H7 (cell line): ENCODE measurements around the gene OSBPL7. TPM values are rescaled to one million over a fixed set of nuclear protein-coding genes. Genes with fewer than 3 reads are reported as not detected.

Experiments
- DNase-seq: peaks from one replicate; pipeline ENCODE4 v3.0.0; 2012
- H3K27me3 ChIP-seq: 2 replicates; pipeline ENCODE4 v1.6.0; 2011; ENCODE audit warnings: mild to moderate bottlenecking, low read length; ENCODE audit not compliant: control insufficient read depth, insufficient read depth
- H3K36me3 ChIP-seq: replicated peaks from 2 replicates; pipeline ENCODE4 v1.5.1; 2011; ENCODE audit warnings: low read length; ENCODE audit not compliant: control insufficient read depth, insufficient read depth
- H3K4me3 ChIP-seq: 2 replicates; pipeline ENCODE4 v1.5.1; 2011; ENCODE audit warnings: low read depth, mild to moderate bottlenecking, control low read depth, low read length, moderate library complexity; ENCODE audit not compliant: insufficient read depth
- total RNA-seq: library from RNA; depleted of rRNA; stranded (reverse); fragments of >200 nt; shearing (Covaris generic); gene quantifications from 2 replicates; pipeline ENCODE4 v1.2.3, GENCODE V29; 2014; rRNA removed

Gene OSBPL7
- total RNA-seq, 1 experiment from 2014 or later = 11.3 TPM

- DNase-seq = no peak
- no peak overlapping the region for H3K4me3 ChIP-seq
- no peaks in the 10 kb centered on the region for H3K36me3 ChIP-seq
- H3K27me3 ChIP-seq = peaks cover 2% of the 10 kb centered on the region; the same call in 1 of the 2 replicates
These were observed 64.2 kb downstream of the OSBPL7 start for GRCh38 chr17:47757386-47757785.

Other genes starting within 250 kb of the OSBPL7 start
- 389 and 429 TPM in 2 replicates for gene KPNB1, start 171.9 kb downstream of the OSBPL7 start, total RNA-seq
- gene TBKBP1, start 127.6 kb downstream of the OSBPL7 start, total RNA-seq = 13.9 and 16.3 TPM in 2 replicates
- not detected in 2 replicates for gene TBX21, start 88.6 kb downstream of the OSBPL7 start, total RNA-seq
- 138 and 156 TPM in 2 replicates for gene MRPL10, start 9.7 kb upstream of the OSBPL7 start, total RNA-seq
- gene LRRC46, start 9.9 kb upstream of the OSBPL7 start, total RNA-seq = 0.21 and 0.30 TPM in 2 replicates
- gene SCRN2, start 19.5 kb upstream of the OSBPL7 start, total RNA-seq = 35.5 and 48.6 TPM in 2 replicates
- gene SP6, start 29.4 kb upstream of the OSBPL7 start, total RNA-seq = 0.07 and 0.10 TPM in 2 replicates
- gene SP2, start 74.4 kb upstream of the OSBPL7 start, total RNA-seq = 2.7 and 3.2 TPM in 2 replicates
- 8.9 and 12.9 TPM in 2 replicates for gene PNPO, start 119.8 kb upstream of the OSBPL7 start, total RNA-seq
- gene PRR15L, start 136.1 kb upstream of the OSBPL7 start, total RNA-seq = 0.10 TPM in 1 of 2 replicates, not detected in the other
- 63.9 and 79.1 TPM in 2 replicates for gene CDK5RAP3, start 149.3 kb upstream of the OSBPL7 start, total RNA-seq
- gene COPZ2, start 216.0 kb upstream of the OSBPL7 start, total RNA-seq = not detected in 2 replicates
- 89.5 and 114 TPM in 2 replicates for gene NFE2L1, start 226.6 kb upstream of the OSBPL7 start, total RNA-seq